ENCODE measurements around the gene TIA1. TPM values are rescaled to one million over a fixed set of nuclear protein-coding genes. Genes with fewer than 3 reads are reported as not detected.

Gene TIA1
- total RNA-seq, 1 experiment from 2014 or later, result 123 TPM

DNA sequence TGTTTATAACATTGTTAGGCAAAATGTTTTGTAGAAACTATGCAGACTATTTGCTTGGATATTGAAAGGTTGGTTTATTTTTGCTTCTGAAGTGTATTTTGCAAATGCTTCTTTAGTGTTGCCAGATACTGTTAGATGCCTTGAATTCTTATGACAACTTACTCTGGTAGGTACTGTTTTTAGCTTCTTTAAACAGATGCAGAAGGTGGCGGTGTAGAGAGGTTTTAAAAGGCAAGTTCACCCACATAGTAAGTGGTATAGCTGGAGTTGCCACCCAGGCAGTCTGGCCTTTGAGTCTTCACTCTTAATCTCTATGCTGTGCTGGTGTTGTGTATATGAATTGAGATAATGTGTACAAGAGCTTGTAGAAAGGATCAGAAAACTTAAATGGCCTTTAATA is 13.1 kb upstream of the TIA1 start:
- Histone ChIP-seq H3K36me3 (ENCODE audit: low read depth, low read length) (peaks cover 6% of the 10 kb centered on the region; the same call in 1 of the 2 replicates), H3K27me3 (ENCODE audit: low read length) (no peaks in the 10 kb centered on the region), H3K79me2 (ENCODE audit: low read length) (peaks cover 9% of the 10 kb centered on the region), H3K9me3 (ENCODE audit: low read length) (no peaks in the 10 kb centered on the region), H3K4me1 (ENCODE audit: insufficient read depth, low read length) (peaks cover 6% of the 10 kb centered on the region; the same call in 1 of the 2 replicates), H3K9me2 (replicated peaks; ENCODE audit: low read length) (no peaks in the 10 kb centered on the region), H3K4me3 (ENCODE audit: low read length) (no peak overlapping the region), H4K20me1 (ENCODE audit: low read length) (no peaks in the 10 kb centered on the region), H2AFZ (ENCODE audit: low read length) (no peak overlapping the region), H3F3A (ENCODE audit: low read length, unreplicated experiment) (no peaks in the 10 kb centered on the region), H3K9ac (ENCODE audit: low read length) (no peak overlapping the region), H3K27ac (ENCODE audit: low read length) (no peak overlapping the region), H3K4me2 (ENCODE audit: low read length) (no peak overlapping the region)
- DNase-seq, result peak; percentile 3
- ChIA-PET POLR2A (ENCODE audit: unreplicated experiment) (no interaction called here), CTCF (interaction anchor here (0.6 to 1.1 kb wide), 2 partner anchors 31 to 32 kb away, joined by 3 read pairs; partner anchors contain the start of gene SNRPG)
- intact Hi-C loops (cut with micrococcal nuclease), result no loop called here
- TF ChIP-seq, protein P1, sequence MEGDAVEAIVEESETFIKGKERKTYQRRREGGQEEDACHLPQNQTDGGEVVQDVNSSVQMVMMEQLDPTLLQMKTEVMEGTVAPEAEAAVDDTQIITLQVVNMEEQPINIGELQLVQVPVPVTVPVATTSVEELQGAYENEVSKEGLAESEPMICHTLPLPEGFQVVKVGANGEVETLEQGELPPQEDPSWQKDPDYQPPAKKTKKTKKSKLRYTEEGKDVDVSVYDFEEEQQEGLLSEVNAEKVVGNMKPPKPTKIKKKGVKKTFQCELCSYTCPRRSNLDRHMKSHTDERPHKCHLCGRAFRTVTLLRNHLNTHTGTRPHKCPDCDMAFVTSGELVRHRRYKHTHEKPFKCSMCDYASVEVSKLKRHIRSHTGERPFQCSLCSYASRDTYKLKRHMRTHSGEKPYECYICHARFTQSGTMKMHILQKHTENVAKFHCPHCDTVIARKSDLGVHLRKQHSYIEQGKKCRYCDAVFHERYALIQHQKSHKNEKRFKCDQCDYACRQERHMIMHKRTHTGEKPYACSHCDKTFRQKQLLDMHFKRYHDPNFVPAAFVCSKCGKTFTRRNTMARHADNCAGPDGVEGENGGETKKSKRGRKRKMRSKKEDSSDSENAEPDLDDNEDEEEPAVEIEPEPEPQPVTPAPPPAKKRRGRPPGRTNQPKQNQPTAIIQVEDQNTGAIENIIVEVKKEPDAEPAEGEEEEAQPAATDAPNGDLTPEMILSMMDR (conservative IDR thresholded peaks at IDR 0.05; ENCODE audit: low read depth, low read length), result no peak
- TF ChIP-seq EZH2 (IDR thresholded peaks at IDR 0.05; ENCODE audit: low read length, unreplicated experiment), result no peak
- TF ChIP-seq EZH2phosphoT487 (IDR thresholded peaks at IDR 0.05; ENCODE audit: borderline replicate concordance, low read length), result no peak
- ATAC-seq, result no peak
- no TSS peak for BruUV-seq (replicated peaks)

GRCh38 chr2:70258532-70258875 is 10.1 kb upstream of the TIA1 start:
- POLR2A ChIA-PET (ENCODE audit: unreplicated experiment), result interaction anchor here (1.7 kb wide), 1 partner anchor 35 kb away, joined by 13 read pairs; the partner anchor contains the start of gene SNRPG

More at GRCh38 chr2:70258532-70258875, 10.1 kb upstream of the TIA1 start:
- ATAC-seq, result peak; percentile 37
- peak overlapping the region; percentile 60 for H3K9ac ChIP-seq (ENCODE audit: low read length)
- CTCF ChIA-PET, result no interaction called here
- H3K4me2 ChIP-seq (ENCODE audit: low read length), result peak overlapping the region; percentile 96
- no peaks in the 10 kb centered on the region for H3K27me3 ChIP-seq (ENCODE audit: low read length)
- no peak for TF ChIP-seq EZH2phosphoT487 (IDR thresholded peaks at IDR 0.05; ENCODE audit: borderline replicate concordance, low read length)
- TF ChIP-seq, protein P1 (conservative IDR thresholded peaks at IDR 0.05; ENCODE audit: low read depth, low read length), result no peak
- TF ChIP-seq EZH2 (IDR thresholded peaks at IDR 0.05; ENCODE audit: low read length, unreplicated experiment), result no peak
- H3F3A ChIP-seq (ENCODE audit: low read length, unreplicated experiment), result no peaks in the 10 kb centered on the region
- intact Hi-C loops (cut with micrococcal nuclease), result no loop called here
- H2AFZ ChIP-seq (ENCODE audit: low read length), result peak overlapping the region; percentile 95
- H4K20me1 ChIP-seq (ENCODE audit: low read length), result no peaks in the 10 kb centered on the region
- peak; percentile 21 for DNase-seq
- no peak overlapping the region for H3K27ac ChIP-seq (ENCODE audit: low read length)
- no peaks in the 10 kb centered on the region for H3K9me3 ChIP-seq (ENCODE audit: low read length)
- H3K4me3 ChIP-seq (ENCODE audit: low read length), result peak overlapping the region; percentile 98
- H3K4me1 ChIP-seq (ENCODE audit: insufficient read depth, low read length), result peaks cover 6% of the 10 kb centered on the region; the same call in 1 of the 2 replicates
- H3K36me3 ChIP-seq (ENCODE audit: low read depth, low read length), result peaks cover 6% of the 10 kb centered on the region; the same call in 1 of the 2 replicates
- peaks cover 9% of the 10 kb centered on the region for H3K79me2 ChIP-seq (ENCODE audit: low read length)
- no peaks in the 10 kb centered on the region for H3K9me2 ChIP-seq (replicated peaks; ENCODE audit: low read length)
- no TSS peak for BruUV-seq (replicated peaks)
